Loucy (cell line): ENCODE data around the gene OCLN.

Experiments
- EZH2phosphoT487 ChIP-seq: fragments of 200-600 bp; IDR thresholded peaks from 2 replicates; pipeline ENCODE4 v1.6.1; 2018; ENCODE audit warnings: antibody characterized with exemption, mild to moderate bottlenecking, moderate library complexity, borderline replicate concordance
- TF ChIP-seq, protein P1 (sequence below): fragments of 200-600 bp; sonication (generic); conservative IDR thresholded peaks from 2 replicates; pipeline ENCODE4 v1.5.1; 2014; ENCODE audit warnings: mild to moderate bottlenecking, antibody characterized with exemption, low read length

DNA sequence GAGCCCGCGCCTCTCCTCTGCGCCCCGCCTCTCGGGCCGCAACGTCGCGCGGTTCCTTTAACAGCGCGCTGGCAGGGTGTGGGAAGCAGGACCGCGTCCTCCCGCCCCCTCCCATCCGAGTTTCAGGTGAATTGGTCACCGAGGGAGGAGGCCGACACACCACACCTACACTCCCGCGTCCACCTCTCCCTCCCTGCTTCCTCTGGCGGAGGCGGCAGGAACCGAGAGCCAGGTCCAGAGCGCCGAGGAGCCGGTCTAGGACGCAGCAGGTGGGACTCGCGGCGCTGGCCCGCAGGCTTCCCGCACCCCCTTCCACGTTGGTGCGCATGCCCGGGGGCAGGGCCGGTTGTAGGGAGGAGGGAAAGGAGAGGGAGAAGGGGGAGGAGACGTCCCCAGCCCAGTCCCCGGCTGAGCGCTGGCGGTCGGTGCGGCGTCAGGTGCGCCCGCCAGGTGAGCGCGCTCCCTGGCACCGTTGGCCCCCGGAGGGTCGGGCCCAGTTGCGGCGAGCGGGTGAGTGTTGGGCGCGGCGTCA lies at the start of gene OCLN:
- TF ChIP-seq, protein P1, sequence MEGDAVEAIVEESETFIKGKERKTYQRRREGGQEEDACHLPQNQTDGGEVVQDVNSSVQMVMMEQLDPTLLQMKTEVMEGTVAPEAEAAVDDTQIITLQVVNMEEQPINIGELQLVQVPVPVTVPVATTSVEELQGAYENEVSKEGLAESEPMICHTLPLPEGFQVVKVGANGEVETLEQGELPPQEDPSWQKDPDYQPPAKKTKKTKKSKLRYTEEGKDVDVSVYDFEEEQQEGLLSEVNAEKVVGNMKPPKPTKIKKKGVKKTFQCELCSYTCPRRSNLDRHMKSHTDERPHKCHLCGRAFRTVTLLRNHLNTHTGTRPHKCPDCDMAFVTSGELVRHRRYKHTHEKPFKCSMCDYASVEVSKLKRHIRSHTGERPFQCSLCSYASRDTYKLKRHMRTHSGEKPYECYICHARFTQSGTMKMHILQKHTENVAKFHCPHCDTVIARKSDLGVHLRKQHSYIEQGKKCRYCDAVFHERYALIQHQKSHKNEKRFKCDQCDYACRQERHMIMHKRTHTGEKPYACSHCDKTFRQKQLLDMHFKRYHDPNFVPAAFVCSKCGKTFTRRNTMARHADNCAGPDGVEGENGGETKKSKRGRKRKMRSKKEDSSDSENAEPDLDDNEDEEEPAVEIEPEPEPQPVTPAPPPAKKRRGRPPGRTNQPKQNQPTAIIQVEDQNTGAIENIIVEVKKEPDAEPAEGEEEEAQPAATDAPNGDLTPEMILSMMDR, result no peak
- no peak for TF ChIP-seq EZH2phosphoT487
